ENCODE results near the gene GUCY1A2. TPM values are rescaled to one million over a fixed set of nuclear protein-coding genes. Genes with fewer than 3 reads are reported as not detected.

GUCY1A2 gene
- polyA plus RNA-seq, 3 donors: not detected

DNA sequence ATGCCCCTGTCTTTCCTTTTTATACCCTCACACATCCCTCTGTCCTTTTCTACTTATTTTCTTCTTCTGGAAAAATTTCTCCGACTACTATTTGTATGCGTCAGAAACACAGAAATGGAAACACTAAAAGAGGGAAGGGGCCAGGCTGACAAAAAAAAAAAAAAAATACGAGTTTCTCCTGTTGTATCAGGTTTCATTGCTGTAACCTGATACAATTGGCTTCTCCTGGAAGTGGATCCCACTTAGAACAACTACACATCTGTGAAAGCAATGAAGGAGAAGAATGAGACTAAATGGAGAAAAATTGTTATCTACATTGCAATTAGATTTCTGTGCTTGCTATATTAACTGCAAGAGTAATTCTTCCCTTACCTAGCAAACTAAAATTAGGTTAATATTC, 393.9 kb downstream of the GUCY1A2 start:
- DNase-seq: no peak
- Histone ChIP-seq H3K27ac (ENCODE audit: low read depth in 1 of 2, low read length in 2 of 2) (no peak overlapping the region), H4K20me1 (ENCODE audit: insufficient read depth, low read length) (no peaks in the 10 kb centered on the region), H3K4me1 (ENCODE audit: control insufficient read depth in 1 of 2, insufficient read depth in 2 of 2, low read length in 2 of 2) (no peaks in the 10 kb centered on the region), H3K9me3 (replicated peaks in 1 of 2; ENCODE audit: control insufficient read depth in 1 of 2, insufficient read depth in 1 of 2, low read length in 2 of 2) (peaks cover 11 to 21% of the 10 kb centered on the region in 2 donors), H3K79me2 (ENCODE audit: insufficient read depth, low read length) (no peaks in the 10 kb centered on the region), H3K27me3 (ENCODE audit: control insufficient read depth in 2 of 2, insufficient read depth in 2 of 2, low read length in 2 of 2) (no peaks in the 10 kb centered on the region), H2AFZ (ENCODE audit: insufficient read depth, low read depth, low read length, poor library complexity, severe bottlenecking) (no peak overlapping the region), H3K4me2 (replicated peaks; ENCODE audit: extremely low read depth, low read length, poor library complexity, severe bottlenecking) (no peak overlapping the region), H3K4me3 (replicated peaks in 1 of 3; ENCODE audit: low read depth in 2 of 3, low read length in 3 of 3) (no peak overlapping the region), H3K9ac (ENCODE audit: insufficient read depth, low read length, poor library complexity, severe bottlenecking) (no peak overlapping the region), H3K36me3 (replicated peaks in 1 of 2; ENCODE audit: control insufficient read depth in 1 of 2, insufficient read depth in 2 of 2, low read length in 2 of 2) (no peaks in the 10 kb centered on the region)
- Mint-ChIP-seq H3K36me3 (no peaks in the 10 kb centered on the region), H3K27me3 (ENCODE audit: low read depth in 3 of 3) (peaks cover 0 to 1% (median 0%) of the 10 kb centered on the region in 3 donors), H3K4me3 (no peak overlapping the region), H3K9me3 (peaks cover 0 to 6% (median 5%) of the 10 kb centered on the region in 7 donors), H3K27ac (no peak overlapping the region), H3K4me1 (no peaks in the 10 kb centered on the region)
- intact Hi-C loops (cut with micrococcal nuclease): no loop called here
- TF ChIP-seq, protein P1, sequence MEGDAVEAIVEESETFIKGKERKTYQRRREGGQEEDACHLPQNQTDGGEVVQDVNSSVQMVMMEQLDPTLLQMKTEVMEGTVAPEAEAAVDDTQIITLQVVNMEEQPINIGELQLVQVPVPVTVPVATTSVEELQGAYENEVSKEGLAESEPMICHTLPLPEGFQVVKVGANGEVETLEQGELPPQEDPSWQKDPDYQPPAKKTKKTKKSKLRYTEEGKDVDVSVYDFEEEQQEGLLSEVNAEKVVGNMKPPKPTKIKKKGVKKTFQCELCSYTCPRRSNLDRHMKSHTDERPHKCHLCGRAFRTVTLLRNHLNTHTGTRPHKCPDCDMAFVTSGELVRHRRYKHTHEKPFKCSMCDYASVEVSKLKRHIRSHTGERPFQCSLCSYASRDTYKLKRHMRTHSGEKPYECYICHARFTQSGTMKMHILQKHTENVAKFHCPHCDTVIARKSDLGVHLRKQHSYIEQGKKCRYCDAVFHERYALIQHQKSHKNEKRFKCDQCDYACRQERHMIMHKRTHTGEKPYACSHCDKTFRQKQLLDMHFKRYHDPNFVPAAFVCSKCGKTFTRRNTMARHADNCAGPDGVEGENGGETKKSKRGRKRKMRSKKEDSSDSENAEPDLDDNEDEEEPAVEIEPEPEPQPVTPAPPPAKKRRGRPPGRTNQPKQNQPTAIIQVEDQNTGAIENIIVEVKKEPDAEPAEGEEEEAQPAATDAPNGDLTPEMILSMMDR (IDR thresholded peaks at IDR 0.05): no peak
- WGBS (ENCODE audit: insufficient coverage): no CpG with 5 or more reads among the region's 3 CpGs

Measured in CD14-positive monocyte (primary cell).